HG02840 (cell line): Measurements from ENCODE around the gene LARGE2.

Source experiments
- ATAC-seq: cut with Tn5 transposase; IDR thresholded peaks from one replicate; pipeline ENCODE4 v1.9.1; 2021; ENCODE audit warnings: mild to moderate bottlenecking, moderate library complexity, moderate number of reproducible peaks; ENCODE audit not compliant: unreplicated experiment, low FRiP score

Gene LARGE2

GRCh38 chr11:45927684-45928413 is 5.4 kb downstream of the LARGE2 start:
- no peak for ATAC-seq

- no peak for ATAC-seq
Observed at GRCh38 chr11:45928535-45929215, 6.2 kb downstream of the LARGE2 start.

GRCh38 chr11:45929486-45930030 is 7.1 kb downstream of the LARGE2 start:
- peak; percentile 15 for ATAC-seq

GRCh38 chr11:45930031-45930794 is 7.8 kb downstream of the LARGE2 start:
- peak; percentile 93 for ATAC-seq

GRCh38 chr11:45930951-45931570 is 8.6 kb downstream of the LARGE2 start:
- no peak for ATAC-seq

DNA sequence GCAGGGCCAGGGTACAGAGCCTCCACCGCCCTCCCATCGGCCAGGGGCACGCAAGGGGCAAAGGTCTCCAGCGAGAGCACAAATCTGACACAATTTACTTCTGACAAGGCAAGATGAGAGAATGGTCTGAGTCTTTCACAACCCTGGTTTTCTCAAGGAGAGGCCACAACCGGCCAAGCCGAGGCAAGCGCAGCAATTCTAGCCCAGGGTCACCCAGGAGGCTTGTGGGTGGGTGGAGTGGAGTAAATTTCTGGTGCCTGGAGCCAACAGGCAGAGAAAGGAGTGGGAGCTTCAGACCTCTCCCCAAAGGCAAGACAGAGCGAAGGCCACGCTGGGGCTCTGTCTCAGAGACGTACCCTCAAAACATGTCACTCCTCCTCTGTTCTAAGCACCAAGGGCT is 9.3 kb downstream of the LARGE2 start:
- no peak for ATAC-seq

DNA sequence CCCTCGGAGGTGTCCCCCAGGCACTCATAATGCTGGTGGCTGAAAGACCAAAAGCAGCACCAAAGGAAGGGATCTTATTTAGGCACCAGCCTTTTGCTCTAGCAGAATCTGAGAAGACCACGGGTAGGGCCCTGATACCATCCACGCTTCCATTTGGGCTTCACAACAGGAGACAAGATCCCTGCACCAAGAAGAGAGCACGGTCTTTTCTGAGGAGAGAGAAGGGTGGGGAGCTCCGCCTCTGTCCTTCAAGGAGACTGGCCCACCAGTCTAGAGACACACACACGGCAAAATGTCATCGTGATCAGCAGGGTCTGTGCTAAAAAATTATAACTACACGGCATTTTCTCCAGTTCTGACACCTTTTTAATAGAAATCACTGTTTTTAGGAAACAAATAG is 9.8 kb downstream of the LARGE2 start:
- ATAC-seq: no peak

- ATAC-seq: no peak
Observed at GRCh38 chr11:45933131-45933831, 10.8 kb downstream of the LARGE2 start.

DNA sequence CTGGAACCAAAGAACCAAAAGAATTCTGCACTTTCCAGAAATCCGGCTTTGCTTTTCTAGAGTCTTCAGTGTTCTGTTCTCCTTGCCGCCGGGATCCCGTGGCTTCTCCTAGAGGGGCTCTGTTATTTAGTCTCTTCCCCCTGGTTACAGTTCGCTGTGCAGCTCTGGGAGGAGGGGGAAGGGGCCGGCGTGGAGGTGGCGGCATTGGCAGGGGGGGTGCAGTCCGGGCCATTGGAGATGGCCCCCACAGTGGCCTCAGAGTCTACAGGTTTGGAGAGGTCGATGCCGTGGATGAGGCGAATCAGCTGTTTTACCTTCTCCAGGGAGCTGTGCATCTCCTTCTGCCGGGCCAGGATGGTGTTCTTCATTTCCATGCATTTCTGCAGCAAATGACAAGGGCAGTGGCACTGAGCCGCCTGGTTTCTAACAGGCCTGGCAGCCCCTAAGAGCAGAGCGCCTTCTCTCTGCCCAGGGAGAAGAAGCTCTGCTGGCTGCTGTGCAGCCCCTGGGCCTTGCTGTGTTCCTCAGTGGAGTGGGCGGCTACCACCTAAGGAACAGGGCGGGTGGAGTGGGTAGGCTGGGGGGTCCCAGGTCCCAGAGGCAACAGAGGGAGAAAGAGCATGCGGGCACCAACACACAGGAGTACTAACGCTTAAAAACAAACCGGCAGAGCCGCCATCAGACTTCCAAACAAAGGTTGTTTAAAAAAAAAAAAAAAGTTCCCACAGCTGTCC is 11.6 kb downstream of the LARGE2 start:
- ATAC-seq: no peak

DNA sequence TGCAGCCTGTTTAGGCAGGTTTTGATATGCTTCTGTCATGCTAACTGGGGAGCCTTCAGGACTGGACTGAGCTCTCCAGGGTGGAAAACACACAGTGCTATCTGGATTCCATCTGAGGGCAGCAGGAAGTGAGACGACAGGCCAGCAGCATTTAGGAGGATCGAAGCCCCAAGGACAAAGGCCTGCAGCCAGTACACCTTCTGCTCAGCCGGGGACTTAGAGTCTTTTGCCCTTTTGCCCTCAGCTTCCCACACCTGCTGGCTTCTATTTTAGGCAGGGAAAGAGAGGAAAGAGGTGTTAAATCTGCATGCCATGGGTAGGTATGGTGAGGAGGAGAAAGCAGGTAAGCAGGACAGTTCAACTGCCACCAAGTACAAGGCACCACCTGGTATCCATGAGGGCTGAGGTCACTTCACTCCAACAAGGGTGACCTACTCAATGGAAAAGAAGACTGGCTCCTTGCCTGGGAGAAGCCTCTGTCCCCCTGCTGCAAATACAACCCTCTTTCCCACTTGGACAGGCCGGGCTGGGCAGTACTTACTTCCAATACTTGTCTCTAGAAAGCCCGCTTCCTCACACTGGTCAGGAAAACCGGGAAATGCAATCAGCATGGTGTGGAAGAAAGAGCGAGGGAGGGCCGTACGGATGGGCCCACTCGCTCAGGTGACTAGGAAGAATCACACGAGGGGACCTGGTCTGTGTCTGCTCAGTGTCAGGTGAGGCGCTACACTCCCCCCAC is 12.3 kb downstream of the LARGE2 start:
- ATAC-seq: no peak

GRCh38 chr11:45935349-45936064 is 13.1 kb downstream of the LARGE2 start:
- no peak for ATAC-seq

DNA sequence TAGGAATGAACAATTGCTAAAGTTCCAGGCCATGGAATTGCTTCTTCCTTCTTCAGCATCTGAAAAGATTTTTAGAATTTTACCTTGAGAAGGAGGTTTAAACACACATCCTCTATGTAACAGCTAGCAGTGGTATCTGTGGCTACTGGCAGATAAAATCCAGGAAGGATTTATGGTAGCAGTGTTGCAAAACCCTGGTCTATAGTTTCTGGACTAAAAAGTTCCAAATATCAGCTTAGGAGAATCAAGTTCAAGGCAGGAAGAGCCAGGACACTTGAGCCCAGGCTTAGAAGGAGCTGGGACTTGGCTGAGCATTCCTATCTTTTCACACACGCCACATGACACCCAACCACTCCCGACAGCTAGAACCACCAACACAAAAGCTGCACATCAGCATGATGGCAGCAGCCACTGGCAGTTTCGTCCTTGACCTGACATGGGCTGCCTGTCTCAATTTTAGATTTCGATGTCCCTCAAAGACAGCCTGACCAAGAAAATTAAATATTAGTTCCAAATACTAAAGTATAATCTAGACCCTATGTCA is 14.1 kb downstream of the LARGE2 start:
- no peak for ATAC-seq

DNA sequence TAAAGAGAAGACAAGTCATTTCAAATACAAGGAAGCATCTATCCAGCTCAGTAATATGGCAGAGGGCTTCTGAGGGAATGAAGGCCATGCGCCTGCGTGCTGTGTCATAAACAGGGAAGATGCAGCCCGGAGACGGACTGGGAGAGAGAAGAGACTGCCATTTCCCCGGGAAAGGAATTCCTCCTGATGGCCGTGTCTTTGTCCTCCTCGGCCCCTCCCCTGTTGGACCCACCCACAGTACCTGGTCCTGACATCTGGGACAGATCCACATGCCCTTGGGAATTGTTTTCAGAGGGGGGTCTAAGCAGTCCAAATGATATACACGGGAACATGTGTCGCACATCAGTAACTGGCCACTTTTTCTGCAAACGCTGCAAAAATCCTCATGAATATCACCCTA is 15.5 kb downstream of the LARGE2 start:
- no peak for ATAC-seq

DNA sequence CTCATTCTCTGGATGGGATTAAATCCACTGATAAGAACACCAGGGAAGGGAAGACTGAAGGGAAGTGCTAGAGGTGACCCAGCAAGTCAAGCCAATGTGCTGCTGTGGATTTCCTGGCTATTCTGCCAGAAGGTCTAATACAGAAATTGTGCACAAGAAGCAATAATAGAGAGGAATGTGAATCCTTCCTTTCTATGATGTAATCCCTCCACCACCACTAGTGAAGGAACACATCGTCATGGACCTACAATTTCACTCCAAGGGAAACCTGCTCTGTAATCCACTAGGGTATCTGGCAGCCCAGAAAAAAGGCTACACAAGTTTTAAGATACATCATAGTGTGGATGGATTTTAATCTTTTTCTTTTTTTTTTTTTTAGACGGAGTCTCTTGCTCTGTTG is 17.4 kb downstream of the LARGE2 start:
- ATAC-seq: no peak

DNA sequence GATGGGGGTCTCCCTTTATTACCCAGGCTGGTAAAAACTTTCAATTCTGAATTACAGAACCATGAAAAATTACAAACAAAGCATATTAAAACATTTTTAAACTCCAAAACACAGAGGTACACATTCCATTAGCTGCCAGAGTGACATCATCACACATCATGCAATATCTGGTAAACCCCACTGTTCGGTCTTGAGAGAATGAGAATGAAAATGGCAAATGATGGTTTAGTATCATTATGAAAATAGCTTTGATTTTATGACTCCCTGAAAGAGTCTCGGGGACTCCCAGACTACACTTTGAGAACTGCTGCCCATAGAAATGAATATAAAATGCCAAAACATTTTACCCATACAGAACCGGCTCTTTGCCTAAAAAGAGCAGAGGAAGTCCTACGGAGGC is 18.8 kb downstream of the LARGE2 start:
- no peak for ATAC-seq

GRCh38 chr11:45942381-45942780 is 19.9 kb downstream of the LARGE2 start:
- no peak for ATAC-seq

GRCh38 chr11:45945397-45945999 is 23.0 kb downstream of the LARGE2 start:
- ATAC-seq: no peak
